OCI-M1 (cell line): ENCODE results near the gene TLDC2.
A peak's percentile ranks its signal among the peaks of the same experiment; 100 is the strongest.
"Not testable (repeated sequence)": the region's sequence is repeated elsewhere in the genome, so short reads cannot be mapped to it uniquely, and the experiment has no call there.

Experiments
- DNase-seq: peaks from one replicate; lab custom pipeline; 2025; lab: John Stamatoyannopoulos, UW

The TLDC2 gene

GRCh38 chr20:36866681-36867495 lies 9.1 kb upstream of the TLDC2 start:
- peak; percentile 8 for DNase-seq

- DNase-seq: no peak
Measured at GRCh38 chr20:36871640-36872570, 4.0 kb upstream of the TLDC2 start.

DNA sequence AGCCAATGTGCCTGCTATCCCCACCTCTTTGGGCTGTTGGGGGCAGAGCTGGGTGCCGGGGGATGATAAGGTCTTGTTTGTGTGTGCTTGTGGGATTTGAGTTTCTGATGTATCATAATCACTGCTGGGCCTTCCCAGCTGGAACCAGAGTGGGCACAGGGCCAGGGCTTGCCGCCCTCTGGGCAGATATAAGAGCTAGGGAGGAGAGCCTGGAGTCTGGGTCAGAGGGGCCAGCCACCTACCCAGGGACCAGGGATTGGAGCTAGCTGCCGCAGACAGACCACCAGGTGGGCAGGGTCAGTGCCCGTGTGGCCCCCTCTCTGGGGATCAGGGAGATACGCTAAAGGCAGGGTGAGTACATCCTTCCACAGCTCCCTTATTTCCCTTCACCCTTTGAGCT lies 3.1 kb upstream of the TLDC2 start:
- peak; percentile 7 for DNase-seq

- DNase-seq: peak; percentile 56
Measured at GRCh38 chr20:36873498-36874189, 2.3 kb upstream of the TLDC2 start.

- DNase-seq: not testable (repeated sequence)
Measured at GRCh38 chr20:36875093-36875492, 845 bp upstream of the TLDC2 start.

- DNase-seq: no peak
Measured at GRCh38 chr20:36876473-36876833, 515 bp downstream of the TLDC2 start.

- DNase-seq: no peak
Measured at GRCh38 chr20:36878941-36879340, 3.0 kb downstream of the TLDC2 start.

GRCh38 chr20:36880741-36881250 lies 4.9 kb downstream of the TLDC2 start:
- DNase-seq: no peak

DNA sequence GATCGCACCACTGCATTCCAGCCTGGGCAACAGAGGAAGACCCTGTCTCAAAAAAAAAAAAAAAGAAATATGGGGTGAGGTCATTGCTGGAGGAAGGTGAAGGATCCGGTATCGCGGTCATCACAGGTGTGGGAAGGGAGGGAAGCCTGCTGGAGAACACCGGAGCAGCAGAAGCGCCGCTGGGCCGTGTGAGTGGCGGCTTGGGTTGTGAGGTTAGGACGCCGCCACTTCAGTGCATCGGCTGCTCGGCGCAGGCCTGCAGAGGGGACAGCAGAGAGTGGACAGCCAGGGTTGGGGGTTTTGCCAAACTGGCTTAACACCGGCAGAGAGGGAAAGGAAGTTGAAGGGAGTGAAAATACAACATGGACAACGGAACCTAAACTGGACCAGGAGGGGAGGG lies 5.4 kb downstream of the TLDC2 start:
- DNase-seq: no peak

- DNase-seq: no peak
Measured at GRCh38 chr20:36881888-36882287, 6.0 kb downstream of the TLDC2 start.

DNA sequence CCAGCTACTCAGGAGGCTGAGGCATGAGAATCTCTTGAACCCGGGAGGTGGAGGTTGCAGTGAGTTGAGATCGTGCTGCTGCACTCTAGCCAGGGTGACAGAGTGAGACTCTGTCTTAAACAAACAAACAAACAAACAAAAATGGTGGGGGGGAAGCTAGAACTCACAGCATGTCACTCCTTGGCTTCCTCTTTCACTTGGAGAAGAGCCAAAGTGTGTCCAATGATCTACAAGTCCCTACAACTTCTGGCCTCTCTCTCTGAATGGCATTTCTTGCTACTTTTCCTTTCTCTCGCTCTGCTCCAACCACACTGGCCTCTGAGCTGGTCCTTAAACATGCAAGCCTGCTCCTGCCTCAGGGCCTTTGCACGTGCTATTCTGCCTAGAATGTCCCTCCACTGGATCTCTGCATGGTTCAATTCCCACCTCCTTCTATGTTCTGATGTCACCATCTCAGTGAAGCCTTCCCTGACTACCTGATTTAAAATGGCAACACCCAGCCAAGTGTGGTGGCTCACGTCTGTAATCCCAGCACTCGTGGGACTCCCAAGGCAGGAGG lies 8.1 kb downstream of the TLDC2 start:
- DNase-seq: peak; percentile 36

GRCh38 chr20:36885356-36885755 lies 9.4 kb downstream of the TLDC2 start:
- peak; percentile 7 for DNase-seq

DNA sequence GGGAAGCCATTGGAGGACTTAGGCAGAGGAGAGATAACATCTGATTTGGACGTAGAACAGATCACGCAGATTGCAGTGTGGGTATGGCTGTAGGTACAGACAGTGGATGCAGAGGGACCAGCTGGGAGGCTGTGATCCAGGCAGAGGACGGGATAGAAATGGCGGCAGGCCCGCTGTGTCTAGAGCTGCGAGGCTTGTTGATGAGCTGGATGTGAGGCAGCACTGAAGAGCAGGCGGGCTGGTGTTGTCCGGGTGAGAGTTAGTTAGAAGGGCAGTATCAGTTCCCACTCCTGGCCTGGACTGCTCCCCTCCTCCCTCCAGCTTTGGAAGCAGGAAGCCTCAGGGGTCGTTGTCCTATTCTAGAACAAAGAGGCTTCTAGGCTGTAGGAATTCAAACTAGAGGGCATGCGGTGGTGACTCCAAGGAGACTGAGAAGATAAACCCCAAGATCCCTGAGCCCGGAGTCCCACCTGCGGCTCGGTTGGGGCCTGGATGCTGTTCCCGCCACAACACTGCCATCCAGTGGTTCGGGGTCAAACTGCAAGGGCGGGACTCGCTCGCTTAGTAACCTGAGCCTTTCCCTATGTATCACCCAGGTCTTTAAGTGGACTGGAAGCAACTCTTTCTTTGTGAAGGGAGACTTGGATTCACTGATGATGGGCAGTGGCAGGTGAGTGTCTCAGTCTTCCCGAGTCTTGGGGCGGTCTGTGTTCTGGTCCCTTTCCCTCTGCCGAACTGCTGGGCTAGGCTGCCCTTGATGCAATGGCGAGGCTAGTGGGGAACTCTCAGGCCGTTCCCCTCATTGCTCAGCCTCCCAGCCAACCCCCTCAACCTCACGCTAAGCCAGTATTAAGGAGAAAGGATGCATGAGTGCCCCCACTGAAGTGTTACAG lies 11.2 kb downstream of the TLDC2 start:
- DNase-seq: peak; percentile 90

- no peak for DNase-seq
Measured at GRCh38 chr20:36887752-36888090, 11.8 kb downstream of the TLDC2 start.

- no peak for DNase-seq
Measured at GRCh38 chr20:36888880-36889516, 13.1 kb downstream of the TLDC2 start.

GRCh38 chr20:36890586-36890985 lies 14.6 kb downstream of the TLDC2 start:
- no peak for DNase-seq

- DNase-seq: no peak
Measured at GRCh38 chr20:36891211-36891610, 15.3 kb downstream of the TLDC2 start.

DNA sequence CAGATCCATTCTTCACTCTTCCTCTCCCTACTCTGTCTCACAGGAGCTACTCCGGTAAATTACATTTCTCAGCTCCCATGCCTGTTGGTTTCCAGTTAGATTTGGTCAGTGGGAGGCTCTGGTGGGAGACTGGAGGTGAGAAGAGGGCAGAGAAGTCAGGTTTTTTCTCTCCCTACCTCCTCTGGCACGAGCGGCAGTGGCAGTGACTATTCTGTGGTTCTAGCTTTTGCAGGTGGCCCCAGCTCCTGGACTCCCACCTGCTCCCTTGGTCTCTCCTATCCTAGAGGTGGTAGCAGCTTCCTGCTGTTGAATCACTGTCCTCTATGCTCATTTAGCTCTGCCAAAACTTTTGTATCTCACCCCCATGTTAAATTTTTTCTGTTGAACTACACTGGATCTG lies 17.9 kb downstream of the TLDC2 start:
- DNase-seq: no peak

- no peak for DNase-seq
Measured at GRCh38 chr20:36895036-36895435, 19.1 kb downstream of the TLDC2 start.

- DNase-seq: no peak
Measured at GRCh38 chr20:36904690-36905089, 28.8 kb downstream of the TLDC2 start.
